ENCODE measurements around the gene B4GALNT3. TPM values are rescaled to one million over a fixed set of nuclear protein-coding genes. Genes with fewer than 3 reads are reported as not detected.

Gene B4GALNT3
- total and polyA plus RNA-seq, 2 of the 13 experiments (the other 11 are each of a cell fraction or from before 2014, with no cell fraction given) = 3.2 to 4.4 TPM

- TF ChIP-seq ZNF646 (CRISPR knock-in tag; IDR thresholded peaks at IDR 0.05) = peak; percentile 53; the same call in 1 of the 2 replicates
- peak; percentile 100 for TF ChIP-seq ZNF687 (CRISPR knock-in tag; IDR thresholded peaks at IDR 0.05)
- TF ChIP-seq HBP1 (CRISPR knock-in tag; IDR thresholded peaks at IDR 0.05; ENCODE audit: low read depth) = peak; percentile 77; the same call in 1 of the 2 replicates
- TF ChIP-seq CAMTA2 (CRISPR knock-in tag; IDR thresholded peaks at IDR 0.05; ENCODE audit: borderline replicate concordance) = peak; percentile 97; the same call in 1 of the 2 replicates
- TF ChIP-seq ZNF850 (CRISPR knock-in tag; conservative IDR thresholded peaks at IDR 0.05) = no peak
- no peak for TF ChIP-seq PLRG1 (conservative IDR thresholded peaks at IDR 0.05)
- TF ChIP-seq NR2F2 (IDR thresholded peaks at IDR 0.05; ENCODE audit: borderline replicate concordance, low read depth) = 0 out of 2 replicates have a peak, but pooled peaks have one; percentile 47
- peak; percentile 91 for TF ChIP-seq RARA (CRISPR knock-in tag; IDR thresholded peaks at IDR 0.05)
- TF ChIP-seq, protein P1, sequence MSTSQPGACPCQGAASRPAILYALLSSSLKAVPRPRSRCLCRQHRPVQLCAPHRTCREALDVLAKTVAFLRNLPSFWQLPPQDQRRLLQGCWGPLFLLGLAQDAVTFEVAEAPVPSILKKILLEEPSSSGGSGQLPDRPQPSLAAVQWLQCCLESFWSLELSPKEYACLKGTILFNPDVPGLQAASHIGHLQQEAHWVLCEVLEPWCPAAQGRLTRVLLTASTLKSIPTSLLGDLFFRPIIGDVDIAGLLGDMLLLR (CRISPR knock-in tag; IDR thresholded peaks at IDR 0.05) = peak; percentile 95; the same call in 1 of the 2 replicates
- TF ChIP-seq NR2F1 (CRISPR knock-in tag; IDR thresholded peaks at IDR 0.05) = peak; percentile 39 to 74; a peak in 3 of 4 replicates
- TF ChIP-seq TSC22D2 (CRISPR knock-in tag; IDR thresholded peaks at IDR 0.05; ENCODE audit: borderline replicate concordance) = 0 out of 2 replicates have a peak, but pooled peaks have one; percentile 85
- TF ChIP-seq IRF2 (CRISPR knock-in tag; IDR thresholded peaks at IDR 0.05) = peak; percentile 74
- TF ChIP-seq HCFC1 (IDR thresholded peaks at IDR 0.05; ENCODE audit: low read depth, low read length) = no peak
- TF ChIP-seq SNAI1 (CRISPR knock-in tag; IDR thresholded peaks at IDR 0.05; ENCODE audit: borderline replicate concordance) = no peak
- peak; percentile 2; the same call in 1 of the 2 replicates for TF ChIP-seq ZSCAN22 (CRISPR knock-in tag; IDR thresholded peaks at IDR 0.05)
Observed at GRCh38 chr12:575948-576614, 116.3 kb downstream of the B4GALNT3 start (continued).
